ENCODE measurements around the gene DCDC2.

DNA sequence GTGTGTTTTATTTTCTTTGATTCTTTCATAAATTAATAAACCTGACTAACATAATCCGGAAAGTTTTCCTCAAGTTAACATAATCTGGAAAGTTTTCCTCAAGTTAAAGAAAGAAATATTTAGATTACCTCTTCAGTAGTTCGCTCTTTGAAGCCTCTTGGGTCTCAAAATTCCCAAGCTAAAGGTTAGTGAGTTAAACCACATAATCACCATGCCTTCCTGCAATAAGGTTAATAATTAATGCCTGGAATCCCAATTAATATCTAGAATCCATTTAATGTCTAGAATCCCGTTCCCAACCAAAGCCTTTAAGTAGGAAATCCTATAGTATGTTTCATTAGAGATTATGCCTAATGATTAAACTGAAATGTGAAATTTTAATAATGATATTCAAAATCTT, 12.9 kb downstream of the DCDC2 start:
- TF ChIP-seq, protein P1, sequence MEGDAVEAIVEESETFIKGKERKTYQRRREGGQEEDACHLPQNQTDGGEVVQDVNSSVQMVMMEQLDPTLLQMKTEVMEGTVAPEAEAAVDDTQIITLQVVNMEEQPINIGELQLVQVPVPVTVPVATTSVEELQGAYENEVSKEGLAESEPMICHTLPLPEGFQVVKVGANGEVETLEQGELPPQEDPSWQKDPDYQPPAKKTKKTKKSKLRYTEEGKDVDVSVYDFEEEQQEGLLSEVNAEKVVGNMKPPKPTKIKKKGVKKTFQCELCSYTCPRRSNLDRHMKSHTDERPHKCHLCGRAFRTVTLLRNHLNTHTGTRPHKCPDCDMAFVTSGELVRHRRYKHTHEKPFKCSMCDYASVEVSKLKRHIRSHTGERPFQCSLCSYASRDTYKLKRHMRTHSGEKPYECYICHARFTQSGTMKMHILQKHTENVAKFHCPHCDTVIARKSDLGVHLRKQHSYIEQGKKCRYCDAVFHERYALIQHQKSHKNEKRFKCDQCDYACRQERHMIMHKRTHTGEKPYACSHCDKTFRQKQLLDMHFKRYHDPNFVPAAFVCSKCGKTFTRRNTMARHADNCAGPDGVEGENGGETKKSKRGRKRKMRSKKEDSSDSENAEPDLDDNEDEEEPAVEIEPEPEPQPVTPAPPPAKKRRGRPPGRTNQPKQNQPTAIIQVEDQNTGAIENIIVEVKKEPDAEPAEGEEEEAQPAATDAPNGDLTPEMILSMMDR (IDR thresholded peaks at IDR 0.05; ENCODE audit: extremely low read depth in 1 of 2, insufficient read depth in 1 of 2, low read depth in 1 of 2, low read length in 2 of 2) = no peak
- no peak for TF ChIP-seq POLR2A (IDR thresholded peaks at IDR 0.05; ENCODE audit: low read depth, low read length)
- no peak for TF ChIP-seq FOS (IDR thresholded peaks at IDR 0.05; ENCODE audit: borderline replicate concordance, insufficient read depth, low read length)
